GM19328 (cell line): ENCODE results near the gene RNASE4.
A peak's percentile ranks its signal among the peaks of the same experiment; 100 is the strongest.
"Not testable (repeated sequence)": the region's sequence is repeated elsewhere in the genome, so short reads cannot be mapped to it uniquely, and the experiment has no call there.

ENCODE experiments used
- ATAC-seq: cut with Tn5 transposase; IDR thresholded peaks from one replicate; pipeline ENCODE4 v1.9.1; 2021; ENCODE audit warnings: mild to moderate bottlenecking, moderate library complexity; ENCODE audit not compliant: unreplicated experiment

The RNASE4 gene, protein sequence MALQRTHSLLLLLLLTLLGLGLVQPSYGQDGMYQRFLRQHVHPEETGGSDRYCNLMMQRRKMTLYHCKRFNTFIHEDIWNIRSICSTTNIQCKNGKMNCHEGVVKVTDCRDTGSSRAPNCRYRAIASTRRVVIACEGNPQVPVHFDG

DNA sequence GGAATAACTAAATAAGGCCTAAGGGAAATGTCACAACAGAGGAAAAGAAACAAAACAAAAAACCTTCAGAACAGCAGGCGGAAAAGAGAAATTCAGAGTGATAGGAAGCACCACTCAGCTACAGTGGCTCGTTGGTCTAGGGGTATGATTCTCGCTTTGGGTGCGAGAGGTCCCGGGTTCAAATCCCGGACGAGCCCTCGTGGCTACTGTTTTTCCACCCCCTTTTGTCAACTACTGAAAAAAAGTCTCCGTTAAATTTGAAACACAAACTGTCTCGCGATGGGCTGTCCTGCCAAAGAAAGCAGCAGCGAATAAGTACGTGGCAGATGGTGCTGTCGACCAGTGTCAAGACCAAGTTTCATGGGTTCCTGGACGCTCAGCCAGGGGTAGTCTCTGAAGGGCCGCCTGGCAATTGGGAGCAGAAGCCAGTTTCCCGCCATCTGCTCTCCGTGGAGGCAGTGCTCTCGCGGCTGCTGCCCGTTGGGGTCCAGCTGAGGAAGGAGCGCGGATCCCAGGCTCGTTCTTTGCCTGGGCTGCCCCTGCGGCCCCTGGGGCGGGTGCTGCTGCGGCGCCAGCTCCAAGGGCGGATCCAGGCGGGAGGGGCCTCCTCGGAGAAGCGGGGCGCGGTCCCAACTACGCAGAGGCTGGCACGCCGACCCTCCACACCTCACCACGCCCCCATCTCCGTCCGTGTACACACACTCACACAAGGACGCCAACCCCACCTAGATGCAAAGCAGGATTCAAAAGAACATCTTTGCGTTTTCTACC, at the start of gene RNASE4:
Gene RNASE4, plus strand, starts transcription at position 670 of the 771 bp plus-strand sequence. CDS start 14,812 bp downstream, outside the sequence.
- no peak for ATAC-seq

- no peak for ATAC-seq
Measured at GRCh38 chr14:20641591-20641990, 42.8 kb upstream of the RNASE4 start, which contains the start of gene OR6S1. OR6S1 (minus strand) TSS chr14:20641691; CDS start chr14:20641691, 0 bp downstream.

- ATAC-seq, result no peak
Measured at GRCh38 chr14:20642182-20642581, 42.2 kb upstream of the RNASE4 start.

- not testable (repeated sequence) for ATAC-seq
Measured at GRCh38 chr14:20642755-20643154, 41.6 kb upstream of the RNASE4 start.

GRCh38 chr14:20644520-20644919, 39.8 kb upstream of the RNASE4 start:
- ATAC-seq, result no peak

DNA sequence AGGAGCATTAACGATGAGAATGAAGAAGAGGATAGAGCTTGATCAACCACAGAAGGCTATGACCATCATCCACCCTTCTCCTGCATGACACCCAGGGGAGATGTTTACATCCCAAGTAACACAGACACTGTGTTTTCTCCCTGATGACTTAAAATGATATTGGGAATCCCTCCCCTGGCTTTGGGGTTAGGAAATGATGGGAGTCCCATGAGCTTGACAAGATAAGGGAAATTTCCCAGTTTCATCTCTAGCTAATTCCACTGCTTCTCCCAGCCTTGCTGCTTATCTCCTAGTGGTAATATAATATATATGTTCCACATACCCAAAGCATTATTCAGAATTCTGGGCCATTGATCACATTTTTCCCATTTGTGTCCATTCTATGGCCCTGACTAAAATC, 38.9 kb upstream of the RNASE4 start:
- no peak for ATAC-seq

DNA sequence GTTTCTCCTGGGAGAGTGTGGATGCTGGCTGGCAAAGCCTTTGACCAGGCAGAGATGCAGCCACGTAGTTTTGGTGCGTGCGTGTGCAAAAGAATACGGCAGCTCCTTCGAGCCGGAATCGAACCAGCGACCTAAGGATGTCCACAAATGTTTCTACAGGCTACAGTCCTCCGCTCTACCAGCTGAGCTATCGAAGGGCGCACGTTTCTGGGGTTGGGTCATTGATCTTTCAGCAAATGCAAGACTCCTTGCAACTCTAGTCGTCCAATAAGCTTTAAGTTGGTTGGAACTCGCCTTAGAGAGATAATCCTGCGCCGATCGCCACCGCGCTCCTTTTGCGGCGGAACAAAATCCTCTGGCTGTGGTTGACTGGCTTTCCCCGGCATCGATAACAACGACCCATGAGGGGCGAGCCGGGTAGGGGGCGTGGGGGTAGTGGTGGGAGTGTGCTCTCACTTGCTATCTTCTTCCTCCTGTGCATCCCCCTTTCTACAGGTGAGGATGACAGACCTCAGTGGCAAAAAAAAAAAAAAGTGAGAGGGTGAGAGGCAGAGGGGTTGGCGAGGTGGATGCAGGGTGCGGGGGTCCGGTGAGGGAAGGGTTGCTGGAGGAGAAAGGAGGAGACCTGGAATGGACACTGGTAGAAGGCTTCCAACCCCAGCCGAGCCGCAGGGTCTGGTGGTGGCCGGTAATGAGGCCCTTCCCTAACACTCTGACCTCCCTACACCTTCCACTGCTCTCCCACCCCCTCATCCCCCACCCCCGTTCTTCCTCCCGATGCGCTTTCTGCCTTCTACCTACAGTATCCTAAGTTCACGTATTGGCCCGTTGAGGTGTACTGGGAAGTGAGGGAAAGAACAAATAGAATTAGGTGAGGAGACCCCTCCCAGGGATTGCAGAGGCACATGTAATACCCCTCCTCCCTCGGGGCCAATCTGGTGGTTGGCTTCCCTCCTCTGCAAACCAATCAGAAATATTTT, 31.1 kb upstream of the RNASE4 start:
- no peak for ATAC-seq

DNA sequence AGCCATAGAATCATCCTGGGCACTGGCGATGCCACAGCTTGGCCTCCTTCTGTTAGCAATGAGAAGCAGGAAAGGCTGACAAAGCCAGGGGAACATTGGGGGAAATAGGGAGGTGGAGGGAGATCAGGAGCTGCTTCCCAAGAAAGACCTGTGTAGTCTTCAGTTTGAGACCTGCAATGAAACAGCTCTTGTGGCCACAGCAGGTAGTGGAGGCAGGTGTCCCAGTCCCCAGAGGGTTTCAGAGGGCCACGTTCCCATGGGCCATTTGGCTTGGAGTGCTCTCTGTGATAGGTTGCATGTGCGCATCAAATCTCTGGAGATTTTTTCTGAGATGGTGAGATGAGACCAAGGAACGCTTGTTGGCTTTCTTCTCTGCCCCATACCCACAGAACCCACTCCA, 28.5 kb upstream of the RNASE4 start:
- ATAC-seq, result no peak

DNA sequence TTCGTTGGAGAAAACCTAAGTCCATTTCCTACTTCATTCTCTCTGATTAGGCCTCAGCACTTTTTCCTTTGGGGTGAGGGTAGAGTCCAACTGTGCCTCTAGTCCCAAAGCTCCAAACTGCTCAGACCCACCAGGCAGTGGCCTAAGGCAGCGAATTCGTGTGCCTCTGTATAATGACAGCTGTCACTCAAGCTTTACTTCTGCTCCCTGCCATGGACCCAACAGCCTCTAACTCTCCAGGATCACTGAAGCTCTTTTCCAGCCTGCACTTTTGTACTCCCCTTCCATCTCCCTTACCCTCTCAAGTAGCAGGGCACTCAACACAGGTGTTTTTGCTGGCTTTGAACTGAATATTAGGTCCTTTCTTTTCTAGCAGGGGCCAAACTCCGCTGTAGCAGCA, 28.1 kb upstream of the RNASE4 start:
- ATAC-seq, result no peak

DNA sequence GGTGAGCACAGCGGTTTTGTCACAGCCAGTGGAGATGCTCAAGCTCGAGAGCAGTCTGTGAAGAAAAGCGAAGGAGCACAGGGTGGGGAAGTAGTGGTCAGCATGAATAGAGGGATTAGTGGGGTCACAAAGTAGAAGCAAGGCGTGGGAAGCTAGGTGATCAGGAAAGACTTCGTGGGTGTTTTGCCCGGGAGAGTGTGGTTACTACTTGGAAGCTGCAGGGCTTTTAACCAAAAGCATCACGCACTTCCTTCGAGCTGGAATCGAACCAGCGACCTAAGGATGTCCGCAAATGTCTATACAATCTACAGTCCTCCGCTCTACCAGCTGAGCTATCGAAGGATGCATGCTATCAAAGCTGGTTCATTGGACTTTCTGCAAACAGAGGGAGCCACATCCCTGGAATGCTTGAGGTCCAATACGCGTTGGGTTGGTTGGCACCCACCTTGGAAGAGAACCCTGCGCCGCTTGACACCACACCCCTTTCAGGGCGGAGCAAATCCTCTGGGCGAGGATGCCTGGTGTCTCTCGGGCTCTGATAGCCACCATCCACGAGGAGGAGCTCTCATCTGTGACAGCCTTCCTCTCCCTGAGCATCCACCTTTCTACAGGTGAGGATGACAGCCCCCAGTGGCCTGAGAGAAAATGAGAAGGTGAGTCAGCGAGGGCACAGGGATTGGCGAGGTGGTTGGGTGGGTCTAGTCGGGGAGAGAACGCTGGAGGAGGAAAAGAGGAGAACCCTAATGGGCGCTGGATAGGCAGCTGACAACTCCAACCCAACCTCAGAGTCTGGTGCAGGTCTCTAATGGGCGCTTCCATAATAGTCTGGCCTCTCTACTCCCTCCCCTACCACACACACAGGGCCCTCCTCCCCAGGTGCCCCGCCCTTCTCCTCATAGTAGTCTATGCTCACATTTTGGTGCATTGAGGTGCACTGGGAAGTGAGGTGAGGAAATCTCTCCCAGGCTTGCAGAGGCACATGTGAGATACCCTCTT, 26.8 kb upstream of the RNASE4 start:
- ATAC-seq, result no peak

GRCh38 chr14:20658246-20658645, 26.1 kb upstream of the RNASE4 start:
- ATAC-seq, result no peak

DNA sequence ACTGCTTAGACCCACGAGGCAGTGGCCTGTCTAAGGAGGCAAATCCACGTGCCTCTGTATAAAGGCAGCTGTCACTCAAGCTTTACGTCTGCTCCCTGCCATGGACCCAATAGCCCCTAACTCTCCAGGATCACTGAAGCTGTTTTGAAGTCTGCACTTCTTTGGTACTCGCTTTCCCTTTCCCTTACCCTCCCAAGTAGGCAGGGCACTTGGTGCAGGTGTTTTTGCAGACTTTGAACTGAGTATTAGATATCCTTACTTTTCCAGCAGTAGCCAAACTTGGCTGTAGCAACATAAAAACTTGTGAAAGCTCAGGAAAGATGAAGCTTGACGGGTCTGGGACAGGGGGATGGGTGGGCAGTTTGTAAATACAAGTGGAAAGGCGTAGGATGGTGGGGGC, 25.0 kb upstream of the RNASE4 start:
- ATAC-seq, result no peak

- ATAC-seq, result no peak
Measured at GRCh38 chr14:20659813-20660395, 24.5 kb upstream of the RNASE4 start.

DNA sequence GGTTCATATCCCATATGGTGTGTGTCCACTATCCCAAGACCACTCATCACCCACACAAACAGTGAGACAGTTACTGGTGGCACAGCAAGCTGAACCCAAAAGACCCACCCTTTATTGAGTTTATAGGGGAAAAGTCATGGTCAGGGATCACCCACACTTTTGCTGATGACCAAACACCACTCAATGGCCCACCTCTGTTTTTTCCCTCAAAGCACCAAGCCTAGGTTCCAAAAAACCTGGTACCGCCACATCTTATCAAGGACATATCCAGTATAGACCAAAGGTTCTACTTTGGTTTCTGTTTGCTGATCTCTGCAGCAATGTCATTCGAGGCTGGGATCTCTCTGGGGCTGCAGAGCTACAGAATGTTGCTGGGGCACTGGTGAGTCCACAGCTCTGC, 23.2 kb upstream of the RNASE4 start:
- no peak for ATAC-seq

DNA sequence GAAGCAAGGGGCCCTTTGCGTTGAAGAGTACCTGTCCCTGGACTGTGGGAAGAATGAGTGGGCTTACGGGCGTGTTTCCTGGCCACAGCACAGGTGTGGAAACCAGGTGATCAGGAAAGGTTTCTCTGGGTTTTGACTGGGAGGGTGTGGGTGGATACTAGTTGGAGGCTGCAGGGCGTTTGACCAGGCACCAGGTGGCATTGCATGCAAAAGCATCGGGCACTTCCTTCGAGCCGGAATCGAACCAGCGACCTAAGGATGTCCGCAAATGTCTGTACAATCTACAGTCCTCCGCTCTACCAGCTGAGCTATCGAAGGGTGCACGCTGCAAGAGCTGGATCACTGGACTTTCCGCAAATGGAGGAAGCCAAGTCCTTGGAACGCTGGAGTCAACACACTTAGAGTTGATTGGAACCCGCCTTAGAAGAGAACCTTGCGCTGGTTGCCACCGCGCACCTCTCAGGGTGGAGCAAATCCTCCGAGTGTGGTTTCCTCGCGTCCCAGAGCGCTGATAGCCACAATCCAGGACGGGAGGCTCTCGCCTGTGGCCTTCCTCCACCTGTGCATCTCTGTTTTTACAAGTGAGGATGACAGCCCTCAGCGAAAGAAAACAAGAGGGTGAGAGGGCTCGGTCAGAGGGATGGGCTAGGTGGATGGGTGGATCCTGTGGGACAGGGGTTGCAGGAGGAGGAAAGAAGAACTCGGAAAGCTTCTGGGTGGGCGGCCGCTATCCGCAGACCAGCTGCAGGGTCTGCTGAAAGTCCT, 21.2 kb upstream of the RNASE4 start:
- peak; percentile 42 for ATAC-seq

DNA sequence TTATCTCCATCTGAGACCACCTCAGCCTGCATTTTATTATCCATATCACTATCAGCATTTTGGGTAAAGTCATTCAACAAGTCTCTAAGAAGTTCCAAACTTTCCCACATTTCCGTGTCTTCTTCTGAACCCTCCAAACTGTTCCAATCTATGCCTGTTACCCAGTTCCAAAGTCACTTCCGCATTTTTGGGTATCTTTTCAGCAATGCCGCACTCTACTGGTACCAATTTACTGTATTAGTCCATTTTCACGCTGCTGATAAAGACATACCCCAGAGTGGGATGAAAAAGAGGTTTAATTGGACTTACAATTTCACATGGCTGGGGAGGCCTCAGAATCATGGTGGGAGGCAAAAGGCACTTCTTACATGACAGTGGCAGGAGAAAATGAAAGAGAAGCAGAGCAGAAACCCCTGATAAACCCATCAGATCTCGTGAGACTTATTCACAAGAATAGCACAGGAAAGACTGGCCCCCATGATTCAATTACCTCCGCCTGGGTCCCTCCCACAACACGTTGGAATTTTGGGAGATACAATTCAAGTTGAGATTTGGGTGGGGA, 17.9 kb upstream of the RNASE4 start:
- ATAC-seq, result not testable (repeated sequence)

GRCh38 chr14:20667957-20668356, 16.4 kb upstream of the RNASE4 start:
- peak; percentile 66 for ATAC-seq

DNA sequence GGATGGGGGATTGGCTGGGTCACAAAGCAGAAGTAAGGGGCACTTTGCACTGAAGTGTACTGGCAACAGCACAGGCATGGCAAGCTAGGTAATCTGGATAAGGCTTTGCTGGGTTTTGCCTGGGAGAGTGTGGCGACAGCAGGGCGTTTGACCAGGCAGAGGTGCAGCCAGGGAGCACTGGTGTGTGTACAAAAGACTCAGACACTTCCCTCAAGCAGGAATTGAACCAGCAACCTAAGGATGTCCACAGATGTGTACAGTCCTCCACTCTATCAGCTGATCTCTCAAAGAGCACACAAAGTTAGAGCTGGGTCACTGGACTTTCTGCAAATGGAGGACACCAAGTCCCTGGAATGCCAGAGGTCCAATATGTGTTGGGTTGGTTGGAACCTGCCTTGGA, 15.4 kb upstream of the RNASE4 start:
- no peak for ATAC-seq
